NT2/D1 (cell line): Measurements from ENCODE around the gene NAPG.

Experiments
- DNase-seq: peaks from one replicate; pipeline ENCODE4 v3.0.0-alpha.2; 2011; ENCODE audit warnings: low read depth, low spot score
- H3K27me3 ChIP-seq: 2 replicates; pipeline ENCODE4 v1.6.0; 2011; ENCODE audit warnings: mild to moderate bottlenecking; ENCODE audit not compliant: insufficient read length, insufficient read depth
- H3K36me3 ChIP-seq: 2 replicates; pipeline ENCODE4 v1.6.1; 2011; ENCODE audit warnings: mild to moderate bottlenecking, low read length, mixed read lengths; ENCODE audit not compliant: insufficient read depth, insufficient read length
- H3K4me1 ChIP-seq: 2 replicates; pipeline ENCODE4 v1.5.1; 2011; ENCODE audit not compliant: insufficient read depth, insufficient read length
- H3K4me3 ChIP-seq: 2 replicates; pipeline ENCODE4 v1.5.1; 2011; ENCODE audit warnings: low read depth; ENCODE audit not compliant: insufficient read length
- H3K9ac ChIP-seq: 2 replicates; pipeline ENCODE4 v1.6.0; 2011; ENCODE audit warnings: low read depth; ENCODE audit not compliant: insufficient read length
- H3K9me3 ChIP-seq: 2 replicates; pipeline ENCODE4 v1.5.1; 2011; ENCODE audit warnings: mild to moderate bottlenecking, low read length; ENCODE audit not compliant: insufficient read depth
- SUZ12 ChIP-seq: IDR thresholded peaks from 2 replicates; pipeline ENCODE4 v1.6.1; 2011; ENCODE audit not compliant: insufficient read length, insufficient read depth; ENCODE audit errors: extremely low read depth
- YY1 ChIP-seq: IDR thresholded peaks from 2 replicates; pipeline ENCODE4 v1.6.1; 2011; ENCODE audit not compliant: insufficient read length, insufficient read depth
- ZNF274 ChIP-seq: IDR thresholded peaks from 2 replicates; pipeline ENCODE4 v1.6.1; 2011; ENCODE audit warnings: mild to moderate bottlenecking, low read depth, low read length

The NAPG gene

GRCh38 chr18:10525697-10526560 lies at the start of gene NAPG:
NAPG (plus strand) TSS chr18:10526027; CDS start chr18:10526103, 76 bp downstream.
- peak within 1 kb of the TSS; percentile 89 for H3K4me3 ChIP-seq
- H3K27me3 ChIP-seq: no peaks in the 10 kb centered on the region
- TF ChIP-seq YY1 (no peak), ZNF274 (no peak), SUZ12 (no peak)
- H3K36me3 ChIP-seq: peaks cover 3% of the 10 kb centered on the region
- peak; percentile 78 for DNase-seq
- peak within 1 kb of the TSS; percentile 92 for H3K9ac ChIP-seq
- H3K4me1 ChIP-seq: no peaks in the 10 kb centered on the region
- H3K9me3 ChIP-seq: no peaks in the 10 kb centered on the region

GRCh38 chr18:10476338-10476791 lies 49.5 kb upstream of the NAPG start:
- no peak overlapping the region for H3K4me3 ChIP-seq
- H3K9ac ChIP-seq: no peak overlapping the region
- DNase-seq: no peak
- no peaks in the 10 kb centered on the region for H3K27me3 ChIP-seq
- peaks cover 13% of the 10 kb centered on the region for H3K36me3 ChIP-seq
- peaks cover 9% of the 10 kb centered on the region for H3K4me1 ChIP-seq
- H3K9me3 ChIP-seq: no peaks in the 10 kb centered on the region; the same call in 1 of the 2 replicates
- TF ChIP-seq ZNF274: no peak
- no peak for TF ChIP-seq YY1
- TF ChIP-seq SUZ12: no peak

- Histone ChIP-seq H3K27me3 (no peaks in the 10 kb centered on the region), H3K4me3 (no peak overlapping the region), H3K36me3 (peaks cover 6% of the 10 kb centered on the region), H3K4me1 (peaks cover 9% of the 10 kb centered on the region), H3K9me3 (no peaks in the 10 kb centered on the region; the same call in 1 of the 2 replicates), H3K9ac (no peak overlapping the region)
- no peak for TF ChIP-seq ZNF274
- no peak for TF ChIP-seq SUZ12
- TF ChIP-seq YY1: no peak
- DNase-seq: no peak
Measured at GRCh38 chr18:10477121-10477862, 48.5 kb upstream of the NAPG start.

GRCh38 chr18:10477863-10478260 lies 48.0 kb upstream of the NAPG start:
- H3K9me3 ChIP-seq: no peaks in the 10 kb centered on the region; the same call in 1 of the 2 replicates
- no peak overlapping the region for H3K4me3 ChIP-seq
- H3K9ac ChIP-seq: peak overlapping the region; percentile 10
- no peak for TF ChIP-seq YY1
- TF ChIP-seq ZNF274: no peak
- TF ChIP-seq SUZ12: no peak
- peaks cover 7% of the 10 kb centered on the region for H3K4me1 ChIP-seq
- no peaks in the 10 kb centered on the region for H3K27me3 ChIP-seq
- H3K36me3 ChIP-seq: peaks cover 6% of the 10 kb centered on the region
- no peak for DNase-seq

- no peaks in the 10 kb centered on the region for H3K27me3 ChIP-seq
- no peak overlapping the region for H3K4me3 ChIP-seq
- no peak overlapping the region for H3K9ac ChIP-seq
- peaks cover 7% of the 10 kb centered on the region for H3K4me1 ChIP-seq
- TF ChIP-seq YY1 (no peak), ZNF274 (no peak), SUZ12 (no peak)
- peaks cover 16% of the 10 kb centered on the region for H3K36me3 ChIP-seq
- no peak for DNase-seq
- H3K9me3 ChIP-seq: no peaks in the 10 kb centered on the region; the same call in 1 of the 2 replicates
Measured at GRCh38 chr18:10481831-10482230, 44.0 kb upstream of the NAPG start.

- Histone ChIP-seq H3K4me3 (no peak overlapping the region), H3K4me1 (peaks cover 3% of the 10 kb centered on the region), H3K9ac (no peak overlapping the region), H3K27me3 (no peaks in the 10 kb centered on the region), H3K9me3 (no peaks in the 10 kb centered on the region; the same call in 1 of the 2 replicates), H3K36me3 (peaks cover 18% of the 10 kb centered on the region)
- no peak for DNase-seq
- no peak for TF ChIP-seq ZNF274
- no peak for TF ChIP-seq YY1
- no peak for TF ChIP-seq SUZ12
Measured at GRCh38 chr18:10482363-10482984, 43.4 kb upstream of the NAPG start.
